GM12878 (cell line): ENCODE data around the gene FNDC3B. TPM values are rescaled to one million over a fixed set of nuclear protein-coding genes. Genes with fewer than 3 reads are reported as not detected.

Experiments
- ATAC-seq: fragments of 200-7000 bp; cut with Tn5 transposase; 3 replicates; pipeline ENCODE4 v1.9.1; 2020; ENCODE audit warnings: mild to moderate bottlenecking, moderate library complexity
- BruUV-seq: library from RNA; stranded (reverse); fragments of 400-500 nt; replicated peaks from 2 replicates; lab custom pipeline; 2021; lab: Mats Ljungman, UMichigan
- CTCF ChIA-PET: fragments of 300-600 bp; sonication (Branson Sonifier 250); formaldehyde crosslinking; extraction: SDS; loops from one replicate; lab custom pipeline; 2021; ENCODE audit warnings: inconsistent platforms; lab: Yijun Ruan, JAX
- POLR2A ChIA-PET: fragments of 350-600 bp; formaldehyde crosslinking; extraction: SDS; loops from one replicate; lab custom pipeline; 2021; ENCODE audit warnings: inconsistent platforms; lab: Charles Lee
- RAD21 ChIA-PET: fragments of 300-600 bp; sonication (Branson Sonifier 250); formaldehyde crosslinking; loops from one replicate; lab custom pipeline; 2023; ENCODE audit warnings: antibody characterized with exemption; ENCODE audit not compliant: unreplicated experiment; lab: Charles Lee
- SMC1A ChIA-PET: fragments of 300-600 bp; sonication (Branson Sonifier 250); formaldehyde crosslinking; loops from one replicate; lab custom pipeline; 2023; ENCODE audit not compliant: unreplicated experiment, uncharacterized antibody; lab: Charles Lee
- DNase-seq: peaks from one replicate; pipeline ENCODE4 v3.0.0-alpha.2; 2011; ENCODE audit warnings: low read depth, low spot score
- FAIRE-seq: peaks from 3 replicates; lab custom pipeline; 2011; peaks lifted over from hg19 to GRCh38; lab: Jason Lieb, UNC
- H2AFZ ChIP-seq: 2 replicates; pipeline ENCODE4 v1.6.0; 2011; ENCODE audit warnings: low read depth, low read length, control low read depth; ENCODE audit not compliant: control insufficient read depth
- H3K27ac ChIP-seq: 2 replicates; pipeline ENCODE4 v1.5.1; 2011; ENCODE audit warnings: control low read depth; ENCODE audit not compliant: control insufficient read depth, insufficient read depth
- H3K27me3 ChIP-seq, 2 experiments: replicated peaks in 1 of 2; 2 replicates each; pipeline versions ENCODE4 v1.6.0 to v1.6.1; 2011; ENCODE audit warnings: low read length in 1 of 2; ENCODE audit not compliant: control insufficient read depth in 2 of 2, insufficient read depth in 2 of 2
- H3K36me3 ChIP-seq, 2 experiments: 2 replicates each; pipeline ENCODE4 v1.5.1; 2011; ENCODE audit warnings: low read length in 1 of 2; ENCODE audit not compliant: control insufficient read depth in 2 of 2, insufficient read depth in 2 of 2
- H3K4me1 ChIP-seq: 2 replicates; pipeline ENCODE4 v1.6.1; 2011; ENCODE audit warnings: mild to moderate bottlenecking, low read length, moderate library complexity, mixed read lengths; ENCODE audit not compliant: control insufficient read depth, insufficient read depth
- H3K4me2 ChIP-seq: 2 replicates; pipeline ENCODE4 v1.6.0; 2011; ENCODE audit warnings: control low read depth; ENCODE audit not compliant: control insufficient read depth, insufficient read depth
- H3K4me3 ChIP-seq: fragments of 200-600 bp; sonication (generic); 2 replicates; pipeline ENCODE4 v1.5.1; 2016
- H3K79me2 ChIP-seq: 2 replicates; pipeline ENCODE4 v1.6.0; 2011; ENCODE audit warnings: low read length; ENCODE audit not compliant: control insufficient read depth, insufficient read depth
- H3K9ac ChIP-seq: 2 replicates; pipeline ENCODE4 v1.8.0; 2011; ENCODE audit warnings: low read length, control low read depth, mixed read lengths; ENCODE audit not compliant: control insufficient read depth, insufficient read depth
- H3K9me3 ChIP-seq: replicated peaks from 3 replicates; pipeline ENCODE4 v1.5.1; 2011; ENCODE audit warnings: mild to moderate bottlenecking, low read length; ENCODE audit not compliant: control insufficient read depth, insufficient read depth
- H4K20me1 ChIP-seq: 2 replicates; pipeline ENCODE4 v1.6.0; 2011; ENCODE audit not compliant: control insufficient read depth, insufficient read depth
- BACH1 ChIP-seq: fragments of 450-650 bp; IDR thresholded peaks from 2 replicates; pipeline ENCODE4 v1.6.1; 2017; ENCODE audit warnings: mild to moderate bottlenecking, borderline replicate concordance
- BMI1 ChIP-seq: fragments of 450-650 bp; IDR thresholded peaks from 2 replicates; pipeline ENCODE4 v1.6.1; 2016; ENCODE audit warnings: mild to moderate bottlenecking, moderate library complexity, borderline replicate concordance
- CBX5 ChIP-seq: sonication (generic); IDR thresholded peaks from 2 replicates; pipeline ENCODE4 v1.6.1; 2016; ENCODE audit warnings: low read depth, moderate library complexity, mild to moderate bottlenecking, inconsistent platforms
- EED ChIP-seq: sonication (generic); IDR thresholded peaks from 2 replicates; pipeline ENCODE4 v1.6.1; 2016; ENCODE audit warnings: antibody characterized with exemption, low read depth
- FOXM1 ChIP-seq: IDR thresholded peaks from 2 replicates; pipeline ENCODE4 v1.6.1; 2012; ENCODE audit warnings: low read depth, mild to moderate bottlenecking, inconsistent platforms, low read length, moderate library complexity
- MXI1 ChIP-seq: fragments of 150-350 bp; IDR thresholded peaks from 2 replicates; pipeline ENCODE4 v1.6.1; 2011; ENCODE audit warnings: low read depth, mild to moderate bottlenecking, inconsistent platforms, low read length, improper control_type of control experiment
- NRF1 ChIP-seq: conservative IDR thresholded peaks from 2 replicates; pipeline ENCODE4 v1.6.1; 2011; ENCODE audit warnings: mild to moderate bottlenecking, low read depth, low read length, improper control_type of control experiment
- RB1 ChIP-seq: fragments of 450-650 bp; formaldehyde crosslinking; IDR thresholded peaks from 2 replicates; pipeline ENCODE4 v1.6.1; 2017; ENCODE audit warnings: mild to moderate bottlenecking, borderline replicate concordance
- WGBS: methylation state at CpG from one replicate; pipeline ENCODE4 v1.1.6; 2016; ENCODE audit warnings: low lambda C conversion rate; ENCODE audit not compliant: insufficient replicate concordance, insufficient coverage; ENCODE audit errors: missing lambda C conversion rate; 5-methylcytosine and 5-hydroxymethylcytosine counted together
- in situ Hi-C: fragments of 300-500 bp; cut with MboI; formaldehyde crosslinking; loops from 9 replicates; pipeline ENCODE4 v1.14.3; 2018; ENCODE audit warnings: mixed read lengths
- intact Hi-C: fragments of 100-400 bp; cut with micrococcal nuclease; formaldehyde crosslinking; loops from one replicate; pipeline ENCODE4 v1.14.2; 2022; ENCODE audit not compliant: unreplicated experiment
- polyA plus RNA-seq, 11 experiments: library from polyadenylated mRNA; depleted of rRNA in 4 of 11; unstranded in 6 of 11; stranded (reverse) in 5 of 11; fragments of >200 nt; fragmentation: Nextera tagmentation in 4 of 11; fragmentation: Illumina TruSeq in 1 of 11; extraction: Ambion mirVana in 4 of 11; extraction: Trizol in 1 of 11; gene quantifications; 1 replicate in 1 of 11; 2 replicates in 10 of 11; pipeline versions ENCODE4 v1.2.1 to v1.2.3, GENCODE V29; 2011 to 2016; ENCODE audit warnings: inconsistent platforms in 2 of 11, missing spikeins in 2 of 11, low read depth in 1 of 11
- total RNA-seq, 4 experiments: library from RNA; depleted of rRNA in 3 of 4; stranded (reverse); fragments of >200 nt in 3 of 4; fragmentation: Illumina TruSeq in 1 of 4; extraction: Trizol in 1 of 4; gene quantifications; 2 replicates each; pipeline versions ENCODE4 v1.2.1 to v1.2.3, GENCODE V29; 2013 to 2021
- TF ChIP-seq, protein P1 (sequence below): fragments of 450-650 bp; IDR thresholded peaks from 2 replicates; pipeline ENCODE4 v1.6.1; 2017; ENCODE audit warnings: mild to moderate bottlenecking, moderate library complexity

The FNDC3B gene
- total and polyA plus RNA-seq, 10 of the 15 experiments (the other 5 are each of a cell fraction or from before 2014, with no cell fraction given): 7.9 to 35.0 (median 18.5) TPM

- H3K4me1 ChIP-seq: peaks cover 7% of the 10 kb centered on the region; the same call in 1 of the 2 replicates
- POLR2A ChIA-PET: no interaction called here
- peaks cover 0 to 10% of the 10 kb centered on the region in 2 experiments; a peak in 3 of 4 replicates for H3K36me3 ChIP-seq
- RAD21 ChIA-PET: no interaction called here
- DNase-seq (no peak), ATAC-seq (no peak)
- no peaks in the 10 kb centered on the region for H3K9me3 ChIP-seq
- TF ChIP-seq BMI1 (no peak), CBX5 (no peak), MXI1 (no peak), EED (no peak), FOXM1 (no peak)
- TF ChIP-seq, all 136 proteins: peak for 0
- Histone ChIP-seq H4K20me1 (no peaks in the 10 kb centered on the region), H3K27ac (no peak overlapping the region), H3K27me3 (no peaks in the 10 kb centered on the region), H3K4me2 (no peak overlapping the region), H3K4me3 (no peak overlapping the region), H2AFZ (no peak overlapping the region), H3K79me2 (no peaks in the 10 kb centered on the region), H3K9ac (no peak overlapping the region)
- 80% methylated on average over 3 of the region's 3 CpGs for WGBS
- ChIA-PET CTCF (interaction anchor here (1.1 to 1.6 kb wide), 2 partner anchors 45 to 107 kb away, joined by 3 read pairs; no protein-coding TSS in a partner anchor), SMC1A (interaction anchor here (0.7 to 2.1 kb wide), 3 partner anchors 28 to 85 kb away, joined by 3 to 6 read pairs (median 3); no protein-coding TSS in a partner anchor)
- no TSS peak for BruUV-seq
- intact Hi-C loops: no loop called here
- no peak for FAIRE-seq
- in situ Hi-C loops: no loop called here
Observed at GRCh38 chr3:172266103-172266502, 226.7 kb downstream of the FNDC3B start.

DNA sequence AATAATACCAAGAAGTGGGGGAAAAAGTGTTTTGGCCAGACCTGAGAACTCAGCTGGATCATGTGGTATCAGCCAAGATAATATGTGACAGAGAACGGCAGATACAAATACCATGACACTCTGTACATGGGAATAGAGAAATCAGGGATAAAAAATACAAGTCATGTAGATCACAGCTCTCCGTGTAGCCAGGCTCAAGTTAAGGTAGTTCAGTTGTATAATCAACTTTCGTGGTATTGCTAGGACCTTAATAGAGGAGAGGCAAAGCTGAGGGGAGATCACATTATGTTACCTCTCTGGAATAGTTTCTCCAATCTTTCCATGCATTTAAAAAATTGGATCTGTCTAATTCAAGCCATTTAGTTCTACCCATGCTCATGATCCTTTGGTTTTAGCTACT, 229.0 kb downstream of the FNDC3B start:
- FAIRE-seq (no peak), DNase-seq (no peak), ATAC-seq (no peak)
- BruUV-seq: TSS peak; percentile 1
- WGBS: 85% methylated on average over 3 of the region's 3 CpGs
- Histone ChIP-seq H3K36me3 (peaks cover 0 to 5% of the 10 kb centered on the region in 2 experiments; a peak in 3 of 4 replicates), H3K4me1 (peaks cover 19% of the 10 kb centered on the region), H3K9ac (no peak overlapping the region), H2AFZ (no peak overlapping the region), H4K20me1 (no peaks in the 10 kb centered on the region), H3K27me3 (no peaks in the 10 kb centered on the region), H3K27ac (no peak overlapping the region), H3K4me2 (no peak overlapping the region), H3K4me3 (no peak overlapping the region), H3K9me3 (no peaks in the 10 kb centered on the region), H3K79me2 (no peaks in the 10 kb centered on the region; the same call in 1 of the 2 replicates)
- TF ChIP-seq RB1 (no peak), BACH1 (no peak), NRF1 (no peak)
- TF ChIP-seq, protein P1, sequence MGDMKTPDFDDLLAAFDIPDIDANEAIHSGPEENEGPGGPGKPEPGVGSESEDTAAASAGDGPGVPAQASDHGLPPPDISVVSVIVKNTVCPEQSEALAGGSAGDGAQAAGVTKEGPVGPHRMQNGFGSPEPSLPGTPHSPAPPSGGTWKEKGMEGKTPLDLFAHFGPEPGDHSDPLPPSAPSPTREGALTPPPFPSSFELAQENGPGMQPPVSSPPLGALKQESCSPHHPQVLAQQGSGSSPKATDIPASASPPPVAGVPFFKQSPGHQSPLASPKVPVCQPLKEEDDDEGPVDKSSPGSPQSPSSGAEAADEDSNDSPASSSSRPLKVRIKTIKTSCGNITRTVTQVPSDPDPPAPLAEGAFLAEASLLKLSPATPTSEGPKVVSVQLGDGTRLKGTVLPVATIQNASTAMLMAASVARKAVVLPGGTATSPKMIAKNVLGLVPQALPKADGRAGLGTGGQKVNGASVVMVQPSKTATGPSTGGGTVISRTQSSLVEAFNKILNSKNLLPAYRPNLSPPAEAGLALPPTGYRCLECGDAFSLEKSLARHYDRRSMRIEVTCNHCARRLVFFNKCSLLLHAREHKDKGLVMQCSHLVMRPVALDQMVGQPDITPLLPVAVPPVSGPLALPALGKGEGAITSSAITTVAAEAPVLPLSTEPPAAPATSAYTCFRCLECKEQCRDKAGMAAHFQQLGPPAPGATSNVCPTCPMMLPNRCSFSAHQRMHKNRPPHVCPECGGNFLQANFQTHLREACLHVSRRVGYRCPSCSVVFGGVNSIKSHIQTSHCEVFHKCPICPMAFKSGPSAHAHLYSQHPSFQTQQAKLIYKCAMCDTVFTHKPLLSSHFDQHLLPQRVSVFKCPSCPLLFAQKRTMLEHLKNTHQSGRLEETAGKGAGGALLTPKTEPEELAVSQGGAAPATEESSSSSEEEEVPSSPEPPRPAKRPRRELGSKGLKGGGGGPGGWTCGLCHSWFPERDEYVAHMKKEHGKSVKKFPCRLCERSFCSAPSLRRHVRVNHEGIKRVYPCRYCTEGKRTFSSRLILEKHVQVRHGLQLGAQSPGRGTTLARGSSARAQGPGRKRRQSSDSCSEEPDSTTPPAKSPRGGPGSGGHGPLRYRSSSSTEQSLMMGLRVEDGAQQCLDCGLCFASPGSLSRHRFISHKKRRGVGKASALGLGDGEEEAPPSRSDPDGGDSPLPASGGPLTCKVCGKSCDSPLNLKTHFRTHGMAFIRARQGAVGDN: no peak
- RAD21 ChIA-PET: no interaction called here
- SMC1A ChIA-PET: interaction anchor here (1.6 kb wide), 1 partner anchor 30 kb away, joined by 7 read pairs; no protein-coding TSS in a partner anchor
- in situ Hi-C loops (no loop called here), intact Hi-C loops (no loop called here)
- CTCF ChIA-PET: interaction anchor here (2.2 kb wide), 1 partner anchor 233 kb away, joined by 5 read pairs; no protein-coding TSS in a partner anchor
- POLR2A ChIA-PET: interaction anchor here (0.6 kb wide), 1 partner anchor 50 kb away, joined by 3 read pairs; no protein-coding TSS in a partner anchor
